NCI-H2227 (cell line): ENCODE results near the gene CAV1.

Experiments
- DNase-seq: peaks from one replicate; lab custom pipeline; 2025; ENCODE audit not compliant: unreplicated experiment; lab: John Stamatoyannopoulos, UW

The CAV1 gene

DNA sequence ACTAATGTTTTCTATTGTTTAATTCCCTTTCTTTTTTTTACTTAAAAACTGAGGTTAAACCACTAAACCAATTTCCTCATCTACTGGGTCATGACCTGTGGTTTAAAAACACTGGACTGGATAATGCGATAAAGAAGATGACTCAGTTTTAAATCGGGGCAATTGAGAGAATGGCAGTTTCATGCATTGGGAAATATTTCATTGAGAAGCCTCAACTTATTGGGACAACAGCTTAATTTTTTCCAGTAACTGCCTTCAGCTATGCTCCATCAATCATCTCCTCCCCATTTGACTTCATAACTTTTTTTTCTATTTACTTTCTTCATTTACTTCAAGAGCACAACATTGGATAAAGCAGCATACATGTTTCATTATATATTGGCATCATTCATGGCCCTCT lies 85.4 kb downstream of the CAV1 start:
- no peak for DNase-seq

DNA sequence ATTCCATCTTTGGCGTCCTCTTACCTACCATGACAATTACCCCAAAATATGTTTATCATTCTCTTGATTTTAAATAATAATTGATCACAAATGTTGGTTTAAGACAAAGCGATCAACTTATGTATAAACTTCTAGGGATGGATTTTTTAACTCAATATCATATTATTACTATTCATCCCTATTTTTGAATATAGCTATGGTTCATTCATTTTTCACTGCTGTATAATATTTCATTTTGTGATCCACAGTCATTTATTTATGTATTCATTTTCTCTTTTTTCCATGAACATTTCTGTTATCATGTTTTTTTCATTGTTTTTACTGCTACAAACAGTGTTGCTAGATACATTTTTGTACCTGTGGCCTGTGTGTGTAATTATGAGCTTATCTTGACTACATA lies 85.9 kb downstream of the CAV1 start:
- no peak for DNase-seq
